Measurements from ENCODE around the gene MYEF2. TPM values are rescaled to one million over a fixed set of nuclear protein-coding genes. Genes with fewer than 3 reads are reported as not detected.

Gene MYEF2
- polyA plus RNA-seq, 1 of the 3 experiments (the other 2 are of a cell fraction): 11.6 TPM

DNA sequence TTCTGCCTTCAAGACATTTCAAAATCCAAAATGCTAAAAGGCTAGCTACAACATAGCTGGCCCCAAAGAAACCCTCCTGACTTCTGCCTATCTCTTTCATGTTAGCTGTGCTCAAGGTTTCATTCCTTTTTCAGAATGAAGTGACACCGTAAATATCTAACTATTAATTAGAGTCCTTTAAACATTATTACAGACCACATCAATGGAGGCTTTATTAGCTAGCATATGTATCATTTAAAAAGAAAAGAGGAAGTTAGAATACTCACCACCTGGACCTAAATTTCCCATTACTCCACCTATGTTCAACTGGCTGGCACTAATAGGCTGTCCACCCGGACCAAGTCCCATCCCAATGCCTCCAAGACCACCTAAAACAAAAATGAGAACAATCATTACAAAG is 24.6 kb downstream of the MYEF2 start:
- 93% methylated on average over 2 of the region's 2 CpGs for whole genome bisulfite sequencing (ENCODE audit: low lambda C conversion rate)
- DNase-seq: no peak
- no peaks in the 10 kb centered on the region for H4K20me1 ChIP-seq (ENCODE audit: insufficient read depth)
- no peak overlapping the region for H3K4me3 ChIP-seq (ENCODE audit: low read depth in 2 of 2, low read length in 1 of 2)
- POLR2A ChIA-PET: no interaction called here
- no peak for TF ChIP-seq POLR2AphosphoS5 (IDR thresholded peaks at IDR 0.05; ENCODE audit: low read depth, low read length)
- no peak for TF ChIP-seq NRF1 (IDR thresholded peaks at IDR 0.05; ENCODE audit: low read depth, low read length)
- no peak for TF ChIP-seq TAF1 (IDR thresholded peaks at IDR 0.05; ENCODE audit: borderline replicate concordance, low read depth, low read length)
- TF ChIP-seq RAD21 (IDR thresholded peaks at IDR 0.05; ENCODE audit: low read length): no peak
- no peaks in the 10 kb centered on the region for H3K9me2 ChIP-seq
- H3K79me2 ChIP-seq (ENCODE audit: insufficient read depth): no peaks in the 10 kb centered on the region
- H2AFZ ChIP-seq (ENCODE audit: low read depth): no peak overlapping the region
- no peak overlapping the region for H3K4me2 ChIP-seq
- no peaks in the 10 kb centered on the region; a peak in 1 of 4 replicates for H3K4me1 ChIP-seq (ENCODE audit: control insufficient read depth in 1 of 2, insufficient read depth in 2 of 2, low read depth in 1 of 2, low read length in 1 of 2)
- H3K9ac ChIP-seq: no peak overlapping the region
- H3K36me3 ChIP-seq (replicated peaks in 1 of 2; ENCODE audit: control insufficient read depth in 1 of 2, insufficient read depth in 2 of 2, low read length in 1 of 2): peaks cover 57 to 79% of the 10 kb centered on the region in 2 experiments
- no peaks in the 10 kb centered on the region for H3K9me3 ChIP-seq
- no peak overlapping the region for H3K27ac ChIP-seq (ENCODE audit: low read depth in 2 of 2, low read length in 1 of 2)
- peaks cover 16% of the 10 kb centered on the region for H3F3A ChIP-seq (replicated peaks; ENCODE audit: insufficient read depth)
- H3K27me3 ChIP-seq (ENCODE audit: insufficient read depth): no peaks in the 10 kb centered on the region
- CTCF ChIA-PET: no interaction called here

DNA sequence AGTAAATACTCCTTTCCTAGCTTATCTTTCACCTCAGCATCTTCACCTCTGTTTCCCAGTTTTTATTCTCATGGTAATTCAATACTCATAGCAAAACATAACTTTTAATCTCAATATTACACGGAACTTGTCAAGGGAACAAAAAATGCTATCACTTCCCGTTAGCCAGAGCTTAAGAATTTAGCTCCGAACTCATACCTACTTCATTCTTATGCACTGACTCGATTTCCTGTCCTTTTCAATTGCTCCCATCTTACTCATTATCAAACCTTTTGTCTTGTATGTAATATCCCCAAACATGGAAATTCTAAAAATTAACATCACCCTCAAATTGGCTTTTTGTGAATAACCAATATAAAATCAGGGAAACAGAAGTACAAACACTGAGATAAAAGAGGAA is 28.2 kb downstream of the MYEF2 start:
- Histone ChIP-seq H3K36me3 (replicated peaks in 1 of 2; ENCODE audit: control insufficient read depth in 1 of 2, insufficient read depth in 2 of 2, low read length in 1 of 2) (peaks cover 55 to 77% of the 10 kb centered on the region in 2 experiments), H3K4me2 (0 out of 2 replicates have a peak overlapping the region, but pooled peaks have one; percentile 2), H3K9ac (peak overlapping the region; percentile 15; the same call in 1 of the 2 replicates), H3K27ac (ENCODE audit: low read depth in 2 of 2, low read length in 1 of 2) (peak overlapping the region; percentile 68 to 71; a peak in 3 of 4 replicates), H4K20me1 (ENCODE audit: insufficient read depth) (no peaks in the 10 kb centered on the region), H3K4me1 (ENCODE audit: control insufficient read depth in 1 of 2, insufficient read depth in 2 of 2, low read depth in 1 of 2, low read length in 1 of 2) (peaks cover 0 to 5% of the 10 kb centered on the region in 2 experiments; a peak in 2 of 4 replicates), H3K9me3 (no peaks in the 10 kb centered on the region), H3K9me2 (no peaks in the 10 kb centered on the region), H3K4me3 (ENCODE audit: low read depth in 2 of 2, low read length in 1 of 2) (no peak overlapping the region), H3K27me3 (ENCODE audit: insufficient read depth) (no peaks in the 10 kb centered on the region), H3K79me2 (ENCODE audit: insufficient read depth) (no peaks in the 10 kb centered on the region), H2AFZ (ENCODE audit: low read depth) (peak overlapping the region; percentile 29; the same call in 1 of the 2 replicates), H3F3A (replicated peaks; ENCODE audit: insufficient read depth) (peaks cover 17% of the 10 kb centered on the region)
- CTCF ChIA-PET: no interaction called here
- WGBS (ENCODE audit: low lambda C conversion rate): 26% methylated on average over 4 of the region's 4 CpGs
- TF ChIP-seq, protein P1, sequence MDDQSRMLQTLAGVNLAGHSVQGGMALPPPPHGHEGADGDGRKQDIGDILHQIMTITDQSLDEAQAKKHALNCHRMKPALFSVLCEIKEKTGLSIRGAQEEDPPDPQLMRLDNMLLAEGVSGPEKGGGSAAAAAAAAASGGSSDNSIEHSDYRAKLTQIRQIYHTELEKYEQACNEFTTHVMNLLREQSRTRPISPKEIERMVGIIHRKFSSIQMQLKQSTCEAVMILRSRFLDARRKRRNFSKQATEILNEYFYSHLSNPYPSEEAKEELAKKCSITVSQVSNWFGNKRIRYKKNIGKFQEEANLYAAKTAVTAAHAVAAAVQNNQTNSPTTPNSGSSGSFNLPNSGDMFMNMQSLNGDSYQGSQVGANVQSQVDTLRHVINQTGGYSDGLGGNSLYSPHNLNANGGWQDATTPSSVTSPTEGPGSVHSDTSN (IDR thresholded peaks at IDR 0.05): peak; percentile 51; the same call in 1 of the 2 replicates
- TF ChIP-seq NFIC (IDR thresholded peaks at IDR 0.05; ENCODE audit: borderline replicate concordance) (no peak), EP300 (IDR thresholded peaks at IDR 0.05; ENCODE audit: borderline replicate concordance in 1 of 2, low read depth in 1 of 2, low read length in 1 of 2) (peak in 1 of 2 experiments; percentile 41; a peak in 1 of 4 replicates), FOSL2 (IDR thresholded peaks at IDR 0.05; ENCODE audit: borderline replicate concordance, low read depth) (peak; percentile 76), TEAD4 (IDR thresholded peaks at IDR 0.05; ENCODE audit: borderline replicate concordance, insufficient read depth) (0 out of 2 replicates have a peak, but pooled peaks have one; percentile 56), RFX5 (IDR thresholded peaks at IDR 0.05; ENCODE audit: low read length) (no peak), TCF12 (IDR thresholded peaks at IDR 0.05) (peak; percentile 48; the same call in 1 of the 2 replicates), JUND (IDR thresholded peaks at IDR 0.05) (peak; percentile 65)
- DNase-seq: no peak
- POLR2A ChIA-PET: no interaction called here

GRCh38 chr15:48147358-48147757 is 30.7 kb downstream of the MYEF2 start:
- H3K9ac ChIP-seq: no peak overlapping the region
- H3K4me2 ChIP-seq: no peak overlapping the region
- H3K27ac ChIP-seq (ENCODE audit: low read depth in 2 of 2, low read length in 1 of 2): no peak overlapping the region
- peaks cover 55 to 59% of the 10 kb centered on the region in 2 experiments for H3K36me3 ChIP-seq (replicated peaks in 1 of 2; ENCODE audit: control insufficient read depth in 1 of 2, insufficient read depth in 2 of 2, low read length in 1 of 2)
- no peak overlapping the region for H3K4me3 ChIP-seq (ENCODE audit: low read depth in 2 of 2, low read length in 1 of 2)
- H4K20me1 ChIP-seq (ENCODE audit: insufficient read depth): no peaks in the 10 kb centered on the region
- POLR2A ChIA-PET: no interaction called here
- CTCF ChIA-PET: interaction anchor here (1.1 kb wide), 1 partner anchor 28 kb away, joined by 3 read pairs; no protein-coding TSS in a partner anchor
- no peaks in the 10 kb centered on the region for H3K9me2 ChIP-seq
- DNase-seq: no peak
- TF ChIP-seq NFIC (IDR thresholded peaks at IDR 0.05; ENCODE audit: borderline replicate concordance) (no peak), FOXJ3 (CRISPR knock-in tag; IDR thresholded peaks at IDR 0.05) (no peak), NRF1 (IDR thresholded peaks at IDR 0.05; ENCODE audit: low read depth, low read length) (no peak), SIN3A (IDR thresholded peaks at IDR 0.05; ENCODE audit: borderline replicate concordance, low read depth, low read length) (no peak), CHD2 (IDR thresholded peaks at IDR 0.05; ENCODE audit: low read length, partially characterized antibody) (no peak), TCF12 (IDR thresholded peaks at IDR 0.05) (no peak), ELF1 (IDR thresholded peaks at IDR 0.05) (no peak), GABPA (IDR thresholded peaks at IDR 0.05; ENCODE audit: low read depth) (no peak), MXI1 (IDR thresholded peaks at IDR 0.05; ENCODE audit: low read depth, low read length) (no peak)
- TF ChIP-seq, protein P2, sequence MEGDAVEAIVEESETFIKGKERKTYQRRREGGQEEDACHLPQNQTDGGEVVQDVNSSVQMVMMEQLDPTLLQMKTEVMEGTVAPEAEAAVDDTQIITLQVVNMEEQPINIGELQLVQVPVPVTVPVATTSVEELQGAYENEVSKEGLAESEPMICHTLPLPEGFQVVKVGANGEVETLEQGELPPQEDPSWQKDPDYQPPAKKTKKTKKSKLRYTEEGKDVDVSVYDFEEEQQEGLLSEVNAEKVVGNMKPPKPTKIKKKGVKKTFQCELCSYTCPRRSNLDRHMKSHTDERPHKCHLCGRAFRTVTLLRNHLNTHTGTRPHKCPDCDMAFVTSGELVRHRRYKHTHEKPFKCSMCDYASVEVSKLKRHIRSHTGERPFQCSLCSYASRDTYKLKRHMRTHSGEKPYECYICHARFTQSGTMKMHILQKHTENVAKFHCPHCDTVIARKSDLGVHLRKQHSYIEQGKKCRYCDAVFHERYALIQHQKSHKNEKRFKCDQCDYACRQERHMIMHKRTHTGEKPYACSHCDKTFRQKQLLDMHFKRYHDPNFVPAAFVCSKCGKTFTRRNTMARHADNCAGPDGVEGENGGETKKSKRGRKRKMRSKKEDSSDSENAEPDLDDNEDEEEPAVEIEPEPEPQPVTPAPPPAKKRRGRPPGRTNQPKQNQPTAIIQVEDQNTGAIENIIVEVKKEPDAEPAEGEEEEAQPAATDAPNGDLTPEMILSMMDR (IDR thresholded peaks at IDR 0.05): no peak
- TF ChIP-seq, protein P1 (IDR thresholded peaks at IDR 0.05): no peak
- no peaks in the 10 kb centered on the region for H3K27me3 ChIP-seq (ENCODE audit: insufficient read depth)
- no peaks in the 10 kb centered on the region for H3K9me3 ChIP-seq
- no peak overlapping the region for H2AFZ ChIP-seq (ENCODE audit: low read depth)
- H3K79me2 ChIP-seq (ENCODE audit: insufficient read depth): no peaks in the 10 kb centered on the region
- peaks cover 0 to 19% of the 10 kb centered on the region in 2 experiments; a peak in 3 of 4 replicates for H3K4me1 ChIP-seq (ENCODE audit: control insufficient read depth in 1 of 2, insufficient read depth in 2 of 2, low read depth in 1 of 2, low read length in 1 of 2)
- peaks cover 25% of the 10 kb centered on the region for H3F3A ChIP-seq (replicated peaks; ENCODE audit: insufficient read depth)
